GM12878 (cell line): ENCODE results near the gene PLA2G4E. TPM values are rescaled to one million over a fixed set of nuclear protein-coding genes. Genes with fewer than 3 reads are reported as not detected.

Experiments used
- ATAC-seq: fragments of 200-7000 bp; cut with Tn5 transposase; 3 replicates; pipeline ENCODE4 v1.9.1; 2020; ENCODE audit warnings: mild to moderate bottlenecking, moderate library complexity
- BruUV-seq: library from RNA; stranded (reverse); fragments of 400-500 nt; replicated peaks from 2 replicates; lab custom pipeline; 2021; lab: Mats Ljungman, UMichigan
- CTCF ChIA-PET: fragments of 300-600 bp; sonication (Branson Sonifier 250); formaldehyde crosslinking; extraction: SDS; loops from one replicate; lab custom pipeline; 2021; ENCODE audit warnings: inconsistent platforms; lab: Yijun Ruan, JAX
- POLR2A ChIA-PET: fragments of 350-600 bp; formaldehyde crosslinking; extraction: SDS; loops from one replicate; lab custom pipeline; 2021; ENCODE audit warnings: inconsistent platforms; lab: Charles Lee
- RAD21 ChIA-PET: fragments of 300-600 bp; sonication (Branson Sonifier 250); formaldehyde crosslinking; loops from one replicate; lab custom pipeline; 2023; ENCODE audit warnings: antibody characterized with exemption; ENCODE audit not compliant: unreplicated experiment; lab: Charles Lee
- SMC1A ChIA-PET: fragments of 300-600 bp; sonication (Branson Sonifier 250); formaldehyde crosslinking; loops from one replicate; lab custom pipeline; 2023; ENCODE audit not compliant: unreplicated experiment, uncharacterized antibody; lab: Charles Lee
- DNase-seq: peaks from one replicate; pipeline ENCODE4 v3.0.0-alpha.2; 2011; ENCODE audit warnings: low read depth, low spot score
- FAIRE-seq: peaks from 3 replicates; lab custom pipeline; 2011; peaks lifted over from hg19 to GRCh38; lab: Jason Lieb, UNC
- H2AFZ ChIP-seq: 2 replicates; pipeline ENCODE4 v1.6.0; 2011; ENCODE audit warnings: low read depth, low read length, control low read depth; ENCODE audit not compliant: control insufficient read depth
- H3K27ac ChIP-seq: 2 replicates; pipeline ENCODE4 v1.5.1; 2011; ENCODE audit warnings: control low read depth; ENCODE audit not compliant: control insufficient read depth, insufficient read depth
- H3K27me3 ChIP-seq, 2 experiments: replicated peaks in 1 of 2; 2 replicates each; pipeline versions ENCODE4 v1.6.0 to v1.6.1; 2011; ENCODE audit warnings: low read length in 1 of 2; ENCODE audit not compliant: control insufficient read depth in 2 of 2, insufficient read depth in 2 of 2
- H3K36me3 ChIP-seq, 2 experiments: 2 replicates each; pipeline ENCODE4 v1.5.1; 2011; ENCODE audit warnings: low read length in 1 of 2; ENCODE audit not compliant: control insufficient read depth in 2 of 2, insufficient read depth in 2 of 2
- H3K4me1 ChIP-seq: 2 replicates; pipeline ENCODE4 v1.6.1; 2011; ENCODE audit warnings: mild to moderate bottlenecking, low read length, moderate library complexity, mixed read lengths; ENCODE audit not compliant: control insufficient read depth, insufficient read depth
- H3K4me2 ChIP-seq: 2 replicates; pipeline ENCODE4 v1.6.0; 2011; ENCODE audit warnings: control low read depth; ENCODE audit not compliant: control insufficient read depth, insufficient read depth
- H3K4me3 ChIP-seq: fragments of 200-600 bp; sonication (generic); 2 replicates; pipeline ENCODE4 v1.5.1; 2016
- H3K79me2 ChIP-seq: 2 replicates; pipeline ENCODE4 v1.6.0; 2011; ENCODE audit warnings: low read length; ENCODE audit not compliant: control insufficient read depth, insufficient read depth
- H3K9ac ChIP-seq: 2 replicates; pipeline ENCODE4 v1.8.0; 2011; ENCODE audit warnings: low read length, control low read depth, mixed read lengths; ENCODE audit not compliant: control insufficient read depth, insufficient read depth
- H3K9me3 ChIP-seq: replicated peaks from 3 replicates; pipeline ENCODE4 v1.5.1; 2011; ENCODE audit warnings: mild to moderate bottlenecking, low read length; ENCODE audit not compliant: control insufficient read depth, insufficient read depth
- H4K20me1 ChIP-seq: 2 replicates; pipeline ENCODE4 v1.6.0; 2011; ENCODE audit not compliant: control insufficient read depth, insufficient read depth
- ASH2L ChIP-seq: fragments of 300-600, 200-600 bp; sonication (generic); IDR thresholded peaks from 2 replicates; pipeline ENCODE4 v1.6.1; 2017; ENCODE audit warnings: low read depth, mild to moderate bottlenecking, borderline replicate concordance
- ETV6 ChIP-seq, 2 experiments: fragments of 450-650 bp in 1 of 2; IDR thresholded peaks in 1 of 2; conservative IDR thresholded peaks in 1 of 2; 2 replicates each; pipeline ENCODE4 v1.6.1; 2014; ENCODE audit warnings: antibody characterized with exemption in 1 of 2, borderline replicate concordance in 1 of 2, low read depth in 1 of 2, mild to moderate bottlenecking in 1 of 2, moderate library complexity in 1 of 2
- GABPA ChIP-seq: IDR thresholded peaks from 2 replicates; pipeline ENCODE4 v1.6.1; 2014; ENCODE audit warnings: antibody characterized with exemption, low read depth, mild to moderate bottlenecking, inconsistent platforms
- LARP7 ChIP-seq: fragments of 450-650 bp; IDR thresholded peaks from 2 replicates; pipeline ENCODE4 v1.6.1; 2017; ENCODE audit warnings: mild to moderate bottlenecking
- MEF2A ChIP-seq: IDR thresholded peaks from 2 replicates; pipeline ENCODE4 v1.6.1; 2011; ENCODE audit warnings: low read depth, mild to moderate bottlenecking, low read length, moderate library complexity; ENCODE audit not compliant: insufficient read depth
- MYC ChIP-seq: IDR thresholded peaks from 2 replicates; pipeline ENCODE4 v1.6.1; 2011; ENCODE audit warnings: mild to moderate bottlenecking, low read length, moderate library complexity, inconsistent platforms; ENCODE audit not compliant: insufficient read depth, insufficient replicate concordance, insufficient read length, severe bottlenecking
- POLR2AphosphoS5 ChIP-seq: IDR thresholded peaks from 2 replicates; pipeline ENCODE4 v1.6.1; 2011; ENCODE audit warnings: mild to moderate bottlenecking, low read length, inconsistent platforms
- RCOR1 ChIP-seq: conservative IDR thresholded peaks from 2 replicates; pipeline ENCODE4 v1.6.1; 2012; ENCODE audit warnings: low read depth, low read length, improper control_type of control experiment
- RELA ChIP-seq: fragments of 450-650 bp; IDR thresholded peaks from 2 replicates; pipeline ENCODE4 v1.8.0; 2014; ENCODE audit warnings: borderline replicate concordance; ENCODE audit not compliant: partially characterized antibody
- SUPT20H ChIP-seq: IDR thresholded peaks from 2 replicates; pipeline ENCODE4 v1.6.1; 2011; ENCODE audit warnings: low read depth, mild to moderate bottlenecking, low read length, moderate library complexity, borderline replicate concordance; ENCODE audit not compliant: control insufficient read depth
- ZNF622 ChIP-seq: fragments of 450-650 bp; IDR thresholded peaks from 2 replicates; pipeline ENCODE4 v1.6.1; 2017; ENCODE audit warnings: mild to moderate bottlenecking, inconsistent platforms
- WGBS: methylation state at CpG from one replicate; pipeline ENCODE4 v1.1.6; 2016; ENCODE audit warnings: low lambda C conversion rate; ENCODE audit not compliant: insufficient replicate concordance, insufficient coverage; ENCODE audit errors: missing lambda C conversion rate; 5-methylcytosine and 5-hydroxymethylcytosine counted together
- in situ Hi-C: fragments of 300-500 bp; cut with MboI; formaldehyde crosslinking; loops from 9 replicates; pipeline ENCODE4 v1.14.3; 2018; ENCODE audit warnings: mixed read lengths
- intact Hi-C: fragments of 100-400 bp; cut with micrococcal nuclease; formaldehyde crosslinking; loops from one replicate; pipeline ENCODE4 v1.14.2; 2022; ENCODE audit not compliant: unreplicated experiment
- polyA plus RNA-seq, 11 experiments: library from polyadenylated mRNA; depleted of rRNA in 4 of 11; unstranded in 6 of 11; stranded (reverse) in 5 of 11; fragments of >200 nt; fragmentation: Nextera tagmentation in 4 of 11; fragmentation: Illumina TruSeq in 1 of 11; extraction: Ambion mirVana in 4 of 11; extraction: Trizol in 1 of 11; gene quantifications; 1 replicate in 1 of 11; 2 replicates in 10 of 11; pipeline versions ENCODE4 v1.2.1 to v1.2.3, GENCODE V29; 2011 to 2016; ENCODE audit warnings: inconsistent platforms in 2 of 11, missing spikeins in 2 of 11, low read depth in 1 of 11
- total RNA-seq, 4 experiments: library from RNA; depleted of rRNA in 3 of 4; stranded (reverse); fragments of >200 nt in 3 of 4; fragmentation: Illumina TruSeq in 1 of 4; extraction: Trizol in 1 of 4; gene quantifications; 2 replicates each; pipeline versions ENCODE4 v1.2.1 to v1.2.3, GENCODE V29; 2013 to 2021
- TF ChIP-seq, protein P1 (sequence below): IDR thresholded peaks from 2 replicates; pipeline ENCODE4 v1.6.1; 2012; ENCODE audit warnings: low read depth, low read length, improper control_type of control experiment
- TF ChIP-seq, protein P2 (sequence below): fragments of 450-650 bp; IDR thresholded peaks from 2 replicates; pipeline ENCODE4 v1.6.1; 2017; ENCODE audit warnings: antibody characterized with exemption, mild to moderate bottlenecking, moderate library complexity

PLA2G4E gene
- total and polyA plus RNA-seq, 10 of the 15 experiments (the other 5 are each of a cell fraction or from before 2014, with no cell fraction given): 0.05 to 0.32 (median 0.06) TPM; not detected in 5

GRCh38 chr15:42063122-42063848 lies 42.4 kb upstream of the PLA2G4E start:
- Histone ChIP-seq H3K27ac (no peak overlapping the region), H3K9me3 (no peaks in the 10 kb centered on the region), H3K4me3 (no peak overlapping the region), H3K79me2 (no peaks in the 10 kb centered on the region), H3K4me2 (no peak overlapping the region), H3K27me3 (no peaks in the 10 kb centered on the region), H3K9ac (no peak overlapping the region)
- ChIA-PET RAD21 (interaction anchor here (1.9 kb wide), 1 partner anchor 73 kb away, joined by 8 read pairs; no protein-coding TSS in a partner anchor), SMC1A (interaction anchor here (0.8 to 1.7 kb wide), 4 partner anchors 23 to 169 kb away, joined by 3 to 4 read pairs (median 3); no protein-coding TSS in a partner anchor), POLR2A (interaction anchor here (0.9 kb wide), 1 partner anchor 488 kb away, joined by 8 read pairs; no protein-coding TSS in a partner anchor), CTCF (interaction anchor here (0.6 to 5.4 kb wide), 11 partner anchors 8 to 91 kb away, joined by 3 to 42 read pairs (median 4); partner anchors contain the start of gene EHD4)
- 39% methylated on average over 12 of the region's 12 CpGs for WGBS
- BruUV-seq: no TSS peak
- intact Hi-C loops: no loop called here
- no peak for FAIRE-seq
- in situ Hi-C loops: loop anchor here (5.0 kb wide), 1 partner anchor 71 kb away; no protein-coding TSS in a partner anchor
- no peak for TF ChIP-seq SUPT20H
- no peak for TF ChIP-seq RELA
- no peak for TF ChIP-seq POLR2AphosphoS5
- TF ChIP-seq GABPA: no peak
- TF ChIP-seq MEF2A: no peak
- no peak for TF ChIP-seq ZNF622
- TF ChIP-seq RCOR1: no peak
- TF ChIP-seq, protein P1, sequence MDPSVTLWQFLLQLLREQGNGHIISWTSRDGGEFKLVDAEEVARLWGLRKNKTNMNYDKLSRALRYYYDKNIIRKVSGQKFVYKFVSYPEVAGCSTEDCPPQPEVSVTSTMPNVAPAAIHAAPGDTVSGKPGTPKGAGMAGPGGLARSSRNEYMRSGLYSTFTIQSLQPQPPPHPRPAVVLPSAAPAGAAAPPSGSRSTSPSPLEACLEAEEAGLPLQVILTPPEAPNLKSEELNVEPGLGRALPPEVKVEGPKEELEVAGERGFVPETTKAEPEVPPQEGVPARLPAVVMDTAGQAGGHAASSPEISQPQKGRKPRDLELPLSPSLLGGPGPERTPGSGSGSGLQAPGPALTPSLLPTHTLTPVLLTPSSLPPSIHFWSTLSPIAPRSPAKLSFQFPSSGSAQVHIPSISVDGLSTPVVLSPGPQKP: no peak
- TF ChIP-seq ETV6 (conservative IDR thresholded peaks at IDR 0.05 in 1 of 2, IDR thresholded peaks at IDR 0.05 in 1 of 2; ENCODE audit: borderline replicate concordance in 1 of 2, low read depth in 1 of 2): no peak
- TF ChIP-seq MYC: no peak
- no peak for TF ChIP-seq LARP7
- TF ChIP-seq ASH2L: no peak
- TF ChIP-seq, protein P2, sequence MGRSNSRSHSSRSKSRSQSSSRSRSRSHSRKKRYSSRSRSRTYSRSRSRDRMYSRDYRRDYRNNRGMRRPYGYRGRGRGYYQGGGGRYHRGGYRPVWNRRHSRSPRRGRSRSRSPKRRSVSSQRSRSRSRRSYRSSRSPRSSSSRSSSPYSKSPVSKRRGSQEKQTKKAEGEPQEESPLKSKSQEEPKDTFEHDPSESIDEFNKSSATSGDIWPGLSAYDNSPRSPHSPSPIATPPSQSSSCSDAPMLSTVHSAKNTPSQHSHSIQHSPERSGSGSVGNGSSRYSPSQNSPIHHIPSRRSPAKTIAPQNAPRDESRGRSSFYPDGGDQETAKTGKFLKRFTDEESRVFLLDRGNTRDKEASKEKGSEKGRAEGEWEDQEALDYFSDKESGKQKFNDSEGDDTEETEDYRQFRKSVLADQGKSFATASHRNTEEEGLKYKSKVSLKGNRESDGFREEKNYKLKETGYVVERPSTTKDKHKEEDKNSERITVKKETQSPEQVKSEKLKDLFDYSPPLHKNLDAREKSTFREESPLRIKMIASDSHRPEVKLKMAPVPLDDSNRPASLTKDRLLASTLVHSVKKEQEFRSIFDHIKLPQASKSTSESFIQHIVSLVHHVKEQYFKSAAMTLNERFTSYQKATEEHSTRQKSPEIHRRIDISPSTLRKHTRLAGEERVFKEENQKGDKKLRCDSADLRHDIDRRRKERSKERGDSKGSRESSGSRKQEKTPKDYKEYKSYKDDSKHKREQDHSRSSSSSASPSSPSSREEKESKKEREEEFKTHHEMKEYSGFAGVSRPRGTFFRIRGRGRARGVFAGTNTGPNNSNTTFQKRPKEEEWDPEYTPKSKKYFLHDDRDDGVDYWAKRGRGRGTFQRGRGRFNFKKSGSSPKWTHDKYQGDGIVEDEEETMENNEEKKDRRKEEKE: no peak
- TF ChIP-seq, all 136 proteins: peak for 0
- Histone ChIP-seq H3K36me3 (no peaks in the 10 kb centered on the region), H2AFZ (no peak overlapping the region), H3K4me1 (peaks cover 10% of the 10 kb centered on the region), H4K20me1 (no peaks in the 10 kb centered on the region)
- ATAC-seq (no peak), DNase-seq (no peak)
